Loucy (cell line): ENCODE measurements around the gene SYNE1.

ENCODE experiments used
- H2AFZ ChIP-seq: fragments of 200-600 bp; sonication (generic); 2 replicates; pipeline ENCODE4 v1.6.0; 2016; ENCODE audit warnings: antibody characterized with exemption, mild to moderate bottlenecking, low read length, moderate library complexity
- H3F3A ChIP-seq: fragments of 200-600 bp; 2 replicates; pipeline ENCODE4 v1.6.0; 2016; ENCODE audit warnings: antibody characterized with exemption, low read depth, mild to moderate bottlenecking
- H3K27me3 ChIP-seq: fragments of 200-600 bp; sonication (generic); 2 replicates; pipeline ENCODE4 v1.6.1; 2014; ENCODE audit warnings: low read length, mild to moderate bottlenecking; ENCODE audit not compliant: insufficient read depth, poor library complexity, severe bottlenecking
- H3K36me3 ChIP-seq: fragments of 200-600 bp; sonication (generic); 2 replicates; pipeline ENCODE4 v1.6.1; 2016; ENCODE audit warnings: low read length; ENCODE audit not compliant: insufficient read depth
- H3K4me1 ChIP-seq: fragments of 200-600 bp; sonication (generic); 2 replicates; pipeline ENCODE4 v1.5.1; 2014; ENCODE audit warnings: low read length, mild to moderate bottlenecking; ENCODE audit not compliant: insufficient read depth, poor library complexity, severe bottlenecking
- H3K4me2 ChIP-seq: fragments of 200-600 bp; sonication (generic); 2 replicates; pipeline ENCODE4 v1.6.0; 2014; ENCODE audit warnings: antibody characterized with exemption, low read length, low read depth, mild to moderate bottlenecking; ENCODE audit not compliant: poor library complexity, severe bottlenecking
- H3K4me3 ChIP-seq: fragments of 200-600 bp; sonication (generic); 2 replicates; pipeline ENCODE4 v1.5.1; 2014; ENCODE audit warnings: low read length, mild to moderate bottlenecking, mixed read lengths; ENCODE audit not compliant: poor library complexity, severe bottlenecking
- H3K79me2 ChIP-seq: fragments of 200-600 bp; sonication (generic); 2 replicates; pipeline ENCODE4 v1.6.1; 2014; ENCODE audit warnings: low read length; ENCODE audit not compliant: insufficient read depth
- H3K9ac ChIP-seq: fragments of 200-600 bp; sonication (generic); 2 replicates; pipeline ENCODE4 v1.6.0; 2014; ENCODE audit warnings: mild to moderate bottlenecking, low read depth, low read length, moderate library complexity; ENCODE audit not compliant: poor library complexity, severe bottlenecking
- H3K9me2 ChIP-seq: fragments of 200-600 bp; sonication (generic); replicated peaks from 2 replicates; pipeline ENCODE4 v1.6.1; 2016; ENCODE audit warnings: low read depth, low read length, mixed read lengths
- H3K9me3 ChIP-seq: fragments of 200-600 bp; sonication (generic); 2 replicates; pipeline ENCODE4 v1.6.1; 2014; ENCODE audit warnings: mild to moderate bottlenecking, antibody characterized with exemption, low read length, low read depth; ENCODE audit not compliant: insufficient read depth
- H4K20me1 ChIP-seq: fragments of 200-600 bp; sonication (generic); 2 replicates; pipeline ENCODE4 v1.6.0; 2014; ENCODE audit warnings: antibody characterized with exemption, low read length, mild to moderate bottlenecking; ENCODE audit not compliant: insufficient read depth, poor library complexity, severe bottlenecking
- CTCF ChIP-seq: fragments of 200-600 bp; sonication (generic); conservative IDR thresholded peaks from 2 replicates; pipeline ENCODE4 v1.5.1; 2014; ENCODE audit warnings: mild to moderate bottlenecking, antibody characterized with exemption, low read length
- EZH2phosphoT487 ChIP-seq: fragments of 200-600 bp; IDR thresholded peaks from 2 replicates; pipeline ENCODE4 v1.6.1; 2018; ENCODE audit warnings: antibody characterized with exemption, mild to moderate bottlenecking, moderate library complexity, borderline replicate concordance

Gene SYNE1

GRCh38 chr6:152398993-152399392 lies 238.2 kb downstream of the SYNE1 start:
- H3K4me3 ChIP-seq, result no peak overlapping the region
- H3K9me2 ChIP-seq, result no peaks in the 10 kb centered on the region
- no peaks in the 10 kb centered on the region for H3K27me3 ChIP-seq
- H3K36me3 ChIP-seq, result no peaks in the 10 kb centered on the region
- no peaks in the 10 kb centered on the region for H4K20me1 ChIP-seq
- no peaks in the 10 kb centered on the region for H3F3A ChIP-seq
- H3K4me1 ChIP-seq, result no peaks in the 10 kb centered on the region
- no peaks in the 10 kb centered on the region for H3K9me3 ChIP-seq
- H3K9ac ChIP-seq, result no peak overlapping the region
- H3K79me2 ChIP-seq, result no peaks in the 10 kb centered on the region
- no peak overlapping the region for H3K4me2 ChIP-seq
- H2AFZ ChIP-seq, result no peak overlapping the region
- TF ChIP-seq EZH2phosphoT487 (no peak), CTCF (no peak)

DNA sequence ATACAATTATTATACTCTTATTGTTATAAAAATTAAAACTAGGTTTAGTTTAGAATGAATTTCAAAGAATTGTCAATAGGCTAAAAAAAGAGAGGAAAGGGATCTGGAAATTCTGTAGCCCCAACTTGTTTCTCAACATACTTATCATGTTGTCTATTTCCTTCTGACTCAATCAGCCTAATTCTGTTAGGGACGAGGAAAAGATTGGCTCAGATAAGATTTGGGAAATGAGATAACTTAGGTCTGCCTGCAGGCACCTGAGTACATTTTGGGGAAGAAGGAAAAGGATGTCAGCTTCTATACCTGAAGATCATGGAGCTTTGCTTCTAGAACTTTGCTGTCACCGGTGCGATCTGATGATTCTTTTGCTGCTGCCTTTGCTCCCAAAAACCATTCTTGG lies 238.8 kb downstream of the SYNE1 start:
- H3K4me3 ChIP-seq, result no peak overlapping the region
- no peak overlapping the region for H3K9ac ChIP-seq
- no peaks in the 10 kb centered on the region for H3K9me2 ChIP-seq
- no peaks in the 10 kb centered on the region for H3K36me3 ChIP-seq
- no peak overlapping the region for H2AFZ ChIP-seq
- H3K79me2 ChIP-seq, result no peaks in the 10 kb centered on the region
- H3K4me1 ChIP-seq, result no peaks in the 10 kb centered on the region
- H4K20me1 ChIP-seq, result no peaks in the 10 kb centered on the region
- no peaks in the 10 kb centered on the region for H3K27me3 ChIP-seq
- no peaks in the 10 kb centered on the region for H3K9me3 ChIP-seq
- TF ChIP-seq CTCF, result no peak
- no peak for TF ChIP-seq EZH2phosphoT487
- no peak overlapping the region for H3K4me2 ChIP-seq
- H3F3A ChIP-seq, result no peaks in the 10 kb centered on the region

DNA sequence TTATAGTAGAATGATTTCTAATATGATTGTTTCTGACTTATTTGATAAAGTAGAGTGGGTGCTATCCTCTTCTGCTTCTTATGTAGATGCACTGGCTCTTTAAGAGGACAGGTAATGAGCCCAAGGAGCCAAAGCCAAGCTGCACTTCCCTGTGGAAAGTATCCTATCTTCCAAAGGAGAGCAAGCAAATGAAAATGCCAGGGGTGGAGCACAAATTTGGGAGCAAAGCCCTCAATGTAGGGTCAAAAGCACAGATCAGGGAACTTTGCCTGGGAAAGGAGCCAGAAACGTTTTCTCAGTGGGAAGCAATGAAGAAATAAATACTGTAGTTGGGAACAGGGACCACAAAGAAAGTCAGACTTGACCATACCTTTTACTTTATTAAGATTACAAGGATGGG lies 242.9 kb downstream of the SYNE1 start:
- no peaks in the 10 kb centered on the region for H4K20me1 ChIP-seq

More for the DNA sequence above, 242.9 kb downstream of the SYNE1 start:
- no peaks in the 10 kb centered on the region for H3K9me3 ChIP-seq
- H3K27me3 ChIP-seq, result no peaks in the 10 kb centered on the region
- no peak overlapping the region for H3K9ac ChIP-seq
- no peaks in the 10 kb centered on the region; the same call in 1 of the 2 replicates for H3K9me2 ChIP-seq
- H2AFZ ChIP-seq, result no peak overlapping the region
- no peak overlapping the region for H3K4me2 ChIP-seq
- TF ChIP-seq EZH2phosphoT487, result no peak
- no peak for TF ChIP-seq CTCF
- no peaks in the 10 kb centered on the region for H3K4me1 ChIP-seq
- no peaks in the 10 kb centered on the region for H3K79me2 ChIP-seq
- H3K36me3 ChIP-seq, result no peaks in the 10 kb centered on the region
- H3F3A ChIP-seq, result no peaks in the 10 kb centered on the region
- H3K4me3 ChIP-seq, result no peak overlapping the region
